ENCODE results near the gene GMPR2. TPM values are rescaled to one million over a fixed set of nuclear protein-coding genes. Genes with fewer than 3 reads are reported as not detected.
A peak's percentile ranks its signal among the peaks of the same experiment; 100 is the strongest.

The GMPR2 gene
- total and polyA plus RNA-seq, 2 of the 4 experiments (the other 2 are of a cell fraction) = 63.7 to 92.5 TPM

GRCh38 chr14:24277606-24278321, 45.0 kb downstream of the GMPR2 start:
- H3K9me3 ChIP-seq (ENCODE audit: control insufficient read depth, insufficient read depth, low read length) = no peaks in the 10 kb centered on the region
- WGBS, 2 experiments (ENCODE audit: extremely low coverage in 2 of 2, insufficient read length in 1 of 2) = 88% methylated on average over 3 of the region's 11 CpGs; no CpG with 5 or more reads in 1 of the 2 experiments
- H2BK120ac ChIP-seq (ENCODE audit: low read depth, low read length) = no peak overlapping the region
- no peak overlapping the region for H3K23ac ChIP-seq (ENCODE audit: low read depth, low read length)
- H3K4me3 ChIP-seq (ENCODE audit: insufficient read depth, low read depth, low read length) = no peak overlapping the region
- no peak overlapping the region for H3K4me2 ChIP-seq (ENCODE audit: low read depth, low read length)
- H3K79me1 ChIP-seq (ENCODE audit: low read depth in 1 of 2, low read length in 2 of 2) = peaks cover 3 to 14% of the 10 kb centered on the region in 2 experiments
- no peaks in the 10 kb centered on the region for H3K36me3 ChIP-seq (ENCODE audit: control insufficient read depth, insufficient read depth, low read length)
- H4K5ac ChIP-seq (ENCODE audit: low read depth, low read length) = no peak overlapping the region
- no peak overlapping the region for H4K91ac ChIP-seq (ENCODE audit: insufficient read depth, low read depth, low read length)
- no peak overlapping the region for H3K18ac ChIP-seq (ENCODE audit: low read depth, low read length)
- no peaks in the 10 kb centered on the region; the same call in 1 of the 2 replicates for H3K4me1 ChIP-seq (ENCODE audit: control insufficient read depth, insufficient read depth, low read length)
- H3K4ac ChIP-seq (ENCODE audit: low read depth, low read length) = no peak overlapping the region
- H2AK9ac ChIP-seq (replicated peaks; ENCODE audit: low read depth, low read length, poor library complexity) = peak overlapping the region; percentile 60
- ATAC-seq (ENCODE audit: low read depth) (no peak), DNase-seq (no peak)
- no peak overlapping the region for H2BK5ac ChIP-seq (ENCODE audit: low read depth, low read length, poor library complexity, severe bottlenecking)
- TF ChIP-seq MAFK (IDR thresholded peaks at IDR 0.05; ENCODE audit: low read depth, low read length) = no peak
- TF ChIP-seq BHLHE40 (IDR thresholded peaks at IDR 0.05; ENCODE audit: low read depth, low read length) = no peak
- no peak for TF ChIP-seq POLR2A (IDR thresholded peaks at IDR 0.05; ENCODE audit: low read depth, low read length)
- TF ChIP-seq, protein P1, sequence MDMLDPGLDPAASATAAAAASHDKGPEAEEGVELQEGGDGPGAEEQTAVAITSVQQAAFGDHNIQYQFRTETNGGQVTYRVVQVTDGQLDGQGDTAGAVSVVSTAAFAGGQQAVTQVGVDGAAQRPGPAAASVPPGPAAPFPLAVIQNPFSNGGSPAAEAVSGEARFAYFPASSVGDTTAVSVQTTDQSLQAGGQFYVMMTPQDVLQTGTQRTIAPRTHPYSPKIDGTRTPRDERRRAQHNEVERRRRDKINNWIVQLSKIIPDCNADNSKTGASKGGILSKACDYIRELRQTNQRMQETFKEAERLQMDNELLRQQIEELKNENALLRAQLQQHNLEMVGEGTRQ (IDR thresholded peaks at IDR 0.05; ENCODE audit: low read depth, low read length) = no peak
- TF ChIP-seq RAD21 (IDR thresholded peaks at IDR 0.05; ENCODE audit: low read length) = no peak
- no peak for TF ChIP-seq NFE2L2 (IDR thresholded peaks at IDR 0.05; ENCODE audit: low read depth, low read length)
- TF ChIP-seq CEBPB (IDR thresholded peaks at IDR 0.05; ENCODE audit: low read depth, low read length) = no peak
- TF ChIP-seq CHD1 (IDR thresholded peaks at IDR 0.05; ENCODE audit: low read depth, low read length) = no peak
- ChIA-PET CTCF (no interaction called here), POLR2A (ENCODE audit: unreplicated experiment) (no interaction called here)
- dilution Hi-C loops (cut with HindIII; ENCODE audit: low sequenced_read_pairs, unreplicated experiment) = no loop called here
- no peak overlapping the region for H2BK20ac ChIP-seq (ENCODE audit: low read depth, low read length)
- in situ Hi-C loops (cut with MboI; ENCODE audit: low sequenced_read_pairs) = no loop called here
- no peak overlapping the region for H3K27ac ChIP-seq (ENCODE audit: insufficient read depth, low read length)
- no peak overlapping the region for H2AFZ ChIP-seq (replicated peaks; ENCODE audit: low read length, poor library complexity)
- no peak overlapping the region for H2AK5ac ChIP-seq (ENCODE audit: low read depth, low read length)
- H3K27me3 ChIP-seq (ENCODE audit: control insufficient read depth, insufficient read depth, low read length) = no peaks in the 10 kb centered on the region
- H3K9me1 ChIP-seq (ENCODE audit: insufficient read depth, low read length) = no peaks in the 10 kb centered on the region; the same call in 1 of the 2 replicates
- no peak overlapping the region for H3K56ac ChIP-seq (ENCODE audit: extremely low read depth, insufficient read depth, low read length)
- BruUV-seq (replicated peaks) = no TSS peak
- no peak overlapping the region for H2BK15ac ChIP-seq (ENCODE audit: low read depth, low read length)
- no peak overlapping the region for H4K8ac ChIP-seq (ENCODE audit: low read depth in 2 of 2, low read length in 2 of 2)
- intact Hi-C loops (cut with micrococcal nuclease) = no loop called here
- no peak overlapping the region for H3K9ac ChIP-seq (ENCODE audit: low read depth, low read length)
- H4K20me1 ChIP-seq (ENCODE audit: insufficient read depth, low read length) = no peaks in the 10 kb centered on the region
- no peak overlapping the region for H3K14ac ChIP-seq (replicated peaks; ENCODE audit: low read depth, low read length)

Data from IMR-90 (cell line).